Nephron progenitor cell (in vitro differentiated cells): ENCODE data around the gene DHRSX.

ENCODE experiments used
- DNase-seq: peaks from one replicate; pipeline ENCODE4 v3.0.0; 2021
- H3K27ac Mint-ChIP-seq: 2 replicates; pipeline ENCODE4 v1.8.0; 2021; ENCODE audit warnings: mild to moderate bottlenecking, moderate library complexity, mixed read lengths
- H3K27me3 Mint-ChIP-seq: 2 replicates; pipeline ENCODE4 v1.8.0; 2021; ENCODE audit warnings: mild to moderate bottlenecking, low read depth, mixed read lengths; ENCODE audit not compliant: poor library complexity
- H3K36me3 Mint-ChIP-seq: 2 replicates; pipeline ENCODE4 v1.8.0; 2021; ENCODE audit warnings: low read depth, mixed read lengths
- H3K4me1 Mint-ChIP-seq: 2 replicates; pipeline ENCODE4 v1.8.0; 2021; ENCODE audit warnings: mixed read lengths
- H3K4me3 Mint-ChIP-seq: 2 replicates; pipeline ENCODE4 v1.8.0; 2021; ENCODE audit warnings: mild to moderate bottlenecking, moderate library complexity, mixed read lengths
- H3K9me3 Mint-ChIP-seq: 2 replicates; pipeline ENCODE4 v1.8.0; 2021; ENCODE audit warnings: mild to moderate bottlenecking, moderate library complexity, mixed read lengths
- TF ChIP-seq, protein P1 (sequence below): fragments of 200-600 bp; sonication (generic); IDR thresholded peaks from 2 replicates; pipeline ENCODE4 v1.5.0; 2021; ENCODE audit warnings: antibody characterized with exemption

The DHRSX gene

DNA sequence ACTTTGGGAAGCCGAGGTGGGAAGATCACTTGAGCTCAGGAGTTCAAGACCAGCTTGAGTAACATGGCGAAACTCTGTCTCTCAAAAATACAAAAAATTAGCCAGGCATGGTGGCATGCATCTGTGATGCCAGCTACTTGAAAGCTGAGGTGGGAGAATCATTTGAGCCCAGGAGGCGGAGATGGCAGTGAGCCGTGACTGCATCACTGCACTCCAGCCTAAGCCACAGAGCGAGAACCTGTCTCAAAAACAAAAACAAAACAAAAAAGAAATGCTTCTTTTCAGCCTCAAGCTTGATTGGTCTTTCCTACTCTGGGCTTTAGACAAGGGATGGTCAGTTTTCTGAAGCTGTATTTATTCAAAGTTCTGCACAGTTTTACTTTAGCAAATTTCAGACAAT, 15.8 kb upstream of the DHRSX start:
- no peaks in the 10 kb centered on the region for H3K36me3 Mint-ChIP-seq
- TF ChIP-seq, protein P1, sequence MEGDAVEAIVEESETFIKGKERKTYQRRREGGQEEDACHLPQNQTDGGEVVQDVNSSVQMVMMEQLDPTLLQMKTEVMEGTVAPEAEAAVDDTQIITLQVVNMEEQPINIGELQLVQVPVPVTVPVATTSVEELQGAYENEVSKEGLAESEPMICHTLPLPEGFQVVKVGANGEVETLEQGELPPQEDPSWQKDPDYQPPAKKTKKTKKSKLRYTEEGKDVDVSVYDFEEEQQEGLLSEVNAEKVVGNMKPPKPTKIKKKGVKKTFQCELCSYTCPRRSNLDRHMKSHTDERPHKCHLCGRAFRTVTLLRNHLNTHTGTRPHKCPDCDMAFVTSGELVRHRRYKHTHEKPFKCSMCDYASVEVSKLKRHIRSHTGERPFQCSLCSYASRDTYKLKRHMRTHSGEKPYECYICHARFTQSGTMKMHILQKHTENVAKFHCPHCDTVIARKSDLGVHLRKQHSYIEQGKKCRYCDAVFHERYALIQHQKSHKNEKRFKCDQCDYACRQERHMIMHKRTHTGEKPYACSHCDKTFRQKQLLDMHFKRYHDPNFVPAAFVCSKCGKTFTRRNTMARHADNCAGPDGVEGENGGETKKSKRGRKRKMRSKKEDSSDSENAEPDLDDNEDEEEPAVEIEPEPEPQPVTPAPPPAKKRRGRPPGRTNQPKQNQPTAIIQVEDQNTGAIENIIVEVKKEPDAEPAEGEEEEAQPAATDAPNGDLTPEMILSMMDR: no peak
- peaks cover 17% of the 10 kb centered on the region for H3K4me1 Mint-ChIP-seq
- no peak overlapping the region for H3K4me3 Mint-ChIP-seq
- H3K9me3 Mint-ChIP-seq: peaks cover 4% of the 10 kb centered on the region
- H3K27me3 Mint-ChIP-seq: peaks cover 2% of the 10 kb centered on the region
- no peak for DNase-seq
- H3K27ac Mint-ChIP-seq: no peak overlapping the region

DNA sequence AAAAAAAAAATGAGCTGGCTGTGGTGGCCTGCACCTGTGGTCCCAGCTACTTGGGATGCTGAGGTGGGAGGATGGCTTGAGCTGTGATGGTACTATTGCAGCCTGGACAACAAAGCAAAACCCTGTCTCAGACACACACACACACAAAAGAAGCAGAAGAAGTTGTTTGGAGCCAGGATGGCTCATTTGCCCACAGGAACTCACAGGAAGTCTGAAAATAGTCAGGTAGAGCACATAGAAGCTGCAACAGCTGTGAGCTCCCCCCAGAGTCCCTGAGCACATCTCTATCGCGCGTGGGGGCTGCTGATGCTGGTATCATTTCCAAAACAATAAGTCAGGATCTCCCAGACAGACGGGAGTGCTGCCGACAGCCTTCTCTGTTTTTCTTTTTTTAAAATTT, 13.4 kb upstream of the DHRSX start:
- peaks cover 12% of the 10 kb centered on the region for H3K4me1 Mint-ChIP-seq
- no peak overlapping the region for H3K4me3 Mint-ChIP-seq
- H3K36me3 Mint-ChIP-seq: no peaks in the 10 kb centered on the region
- peaks cover 14% of the 10 kb centered on the region for H3K27me3 Mint-ChIP-seq
- no peak overlapping the region for H3K27ac Mint-ChIP-seq
- TF ChIP-seq, protein P1: no peak
- peaks cover 7% of the 10 kb centered on the region for H3K9me3 Mint-ChIP-seq
- DNase-seq: no peak

DNA sequence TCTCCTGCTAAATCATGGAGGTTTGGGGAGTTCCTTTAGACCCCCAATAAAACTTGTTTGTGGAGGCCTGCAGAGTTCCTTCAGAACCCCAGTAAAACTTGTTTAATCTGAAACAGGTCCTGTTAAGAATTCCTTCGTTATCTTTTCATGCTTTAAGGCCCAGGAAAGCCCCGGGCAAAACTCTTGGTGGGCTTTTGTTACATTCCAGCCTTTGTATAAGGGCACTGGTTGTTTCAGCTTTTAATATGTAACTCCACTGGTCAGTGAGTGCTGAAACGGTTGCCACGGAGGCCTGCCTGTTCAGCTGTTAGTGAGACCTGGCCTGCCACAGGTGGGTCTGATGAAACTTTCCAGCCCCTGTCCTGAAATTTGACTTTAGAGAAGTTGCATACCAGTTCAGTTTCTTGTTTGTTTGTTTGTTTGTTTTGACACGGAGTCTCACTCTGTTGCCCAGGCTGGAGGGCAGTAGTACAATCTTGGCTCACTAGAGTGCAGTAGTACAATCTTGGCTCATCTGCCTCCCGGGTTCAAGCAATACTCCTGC, 12.4 kb upstream of the DHRSX start:
- TF ChIP-seq, protein P1: no peak
- DNase-seq: no peak
- no peak overlapping the region for H3K27ac Mint-ChIP-seq
- no peak overlapping the region for H3K4me3 Mint-ChIP-seq
- H3K9me3 Mint-ChIP-seq: peaks cover 7% of the 10 kb centered on the region
- H3K36me3 Mint-ChIP-seq: no peaks in the 10 kb centered on the region
- H3K4me1 Mint-ChIP-seq: peaks cover 21% of the 10 kb centered on the region
- H3K27me3 Mint-ChIP-seq: peaks cover 14% of the 10 kb centered on the region

DNA sequence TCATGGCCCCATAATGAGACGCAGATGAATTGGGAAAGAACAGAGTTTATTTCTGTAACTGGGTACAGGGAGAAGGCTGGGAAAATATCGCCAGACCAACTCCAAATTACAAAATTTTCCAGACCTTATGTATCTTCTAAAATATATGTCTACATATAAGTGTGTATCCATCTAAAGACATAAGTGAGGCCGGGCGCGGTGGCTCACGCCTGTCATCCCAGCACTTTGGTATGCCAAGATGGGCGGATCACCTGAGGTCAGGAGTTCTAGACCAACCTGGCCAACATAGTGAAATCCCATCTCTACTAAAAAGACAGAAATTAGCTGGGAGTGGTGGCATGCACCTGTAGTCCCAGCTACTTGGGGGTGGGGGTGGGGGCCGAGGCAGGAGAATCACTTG, 11.7 kb upstream of the DHRSX start:
- H3K27ac Mint-ChIP-seq: no peak overlapping the region
- peaks cover 18% of the 10 kb centered on the region for H3K4me1 Mint-ChIP-seq
- H3K36me3 Mint-ChIP-seq: no peaks in the 10 kb centered on the region
- TF ChIP-seq, protein P1: no peak
- DNase-seq: no peak
- no peak overlapping the region for H3K4me3 Mint-ChIP-seq
- H3K27me3 Mint-ChIP-seq: peaks cover 14% of the 10 kb centered on the region
- H3K9me3 Mint-ChIP-seq: peaks cover 7% of the 10 kb centered on the region

DNA sequence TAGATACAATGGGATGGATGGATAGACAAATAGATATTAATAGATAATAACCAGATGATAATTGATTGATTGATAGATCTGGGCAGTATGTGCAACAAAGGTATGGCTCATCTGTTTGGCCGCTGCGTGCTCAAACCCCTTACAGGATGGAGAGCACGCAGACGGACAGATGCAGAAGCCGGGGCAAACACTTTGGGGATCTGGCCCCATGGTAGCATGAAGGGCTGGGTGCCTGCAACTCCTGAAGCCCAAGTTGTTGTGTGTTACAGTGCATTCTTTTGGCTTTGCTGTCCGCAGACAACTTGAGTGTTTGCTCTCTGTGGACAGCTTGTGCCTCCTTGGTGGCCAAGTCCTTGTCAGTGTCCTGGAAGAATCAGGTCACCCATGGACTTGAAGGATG, 10.6 kb upstream of the DHRSX start:
- H3K36me3 Mint-ChIP-seq: no peaks in the 10 kb centered on the region
- TF ChIP-seq, protein P1: no peak
- peaks cover 7% of the 10 kb centered on the region for H3K9me3 Mint-ChIP-seq
- H3K4me1 Mint-ChIP-seq: peaks cover 10% of the 10 kb centered on the region
- no peak overlapping the region for H3K27ac Mint-ChIP-seq
- peaks cover 14% of the 10 kb centered on the region for H3K27me3 Mint-ChIP-seq
- no peak for DNase-seq
- no peak overlapping the region for H3K4me3 Mint-ChIP-seq

DNA sequence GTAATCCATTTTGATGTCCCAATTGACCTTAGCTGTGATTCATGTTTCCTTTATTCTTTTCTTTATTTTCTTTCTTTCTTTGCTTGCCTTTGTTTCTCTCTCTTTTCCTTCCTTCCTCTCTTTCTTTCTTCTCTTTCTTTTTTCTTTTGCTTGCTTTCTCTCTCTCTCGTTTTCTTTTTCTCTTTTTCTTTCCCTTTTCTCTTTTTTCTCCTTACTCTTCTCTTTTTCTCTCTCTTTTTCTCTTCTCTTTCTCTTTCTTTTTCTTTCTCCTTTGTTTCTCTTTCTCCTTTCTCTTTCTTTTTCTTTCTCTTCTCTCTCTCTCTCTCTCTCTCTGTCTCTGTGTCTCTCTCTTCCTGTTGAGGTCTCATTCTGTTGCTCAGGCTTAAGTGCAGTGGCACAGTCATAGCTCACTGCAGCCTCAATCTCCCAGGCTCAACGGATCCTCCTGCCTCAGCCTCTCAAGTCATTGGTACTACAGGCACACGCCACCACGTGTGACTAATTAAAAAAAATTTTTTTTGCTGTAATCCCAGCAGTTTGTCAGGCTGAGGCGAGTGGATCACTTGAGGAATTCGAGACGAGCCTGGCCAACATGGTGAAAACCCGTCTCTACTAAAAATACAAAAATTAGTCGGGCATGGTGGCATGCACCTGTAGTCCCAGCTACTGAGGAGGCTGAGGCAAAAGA, 8.0 kb upstream of the DHRSX start:
- H3K27ac Mint-ChIP-seq: no peak overlapping the region
- peaks cover 7% of the 10 kb centered on the region for H3K9me3 Mint-ChIP-seq
- no peak overlapping the region for H3K4me3 Mint-ChIP-seq
- H3K27me3 Mint-ChIP-seq: peaks cover 14% of the 10 kb centered on the region
- TF ChIP-seq, protein P1: no peak
- DNase-seq: no peak
- H3K4me1 Mint-ChIP-seq: peaks cover 10% of the 10 kb centered on the region
- H3K36me3 Mint-ChIP-seq: no peaks in the 10 kb centered on the region
